HG03108 (cell line): Measurements from ENCODE around the gene CPSF4.

Source experiments
- ATAC-seq: cut with Tn5 transposase; IDR thresholded peaks from one replicate; pipeline ENCODE4 v1.9.1; 2021; ENCODE audit warnings: moderate library complexity; ENCODE audit not compliant: unreplicated experiment

Gene CPSF4

DNA sequence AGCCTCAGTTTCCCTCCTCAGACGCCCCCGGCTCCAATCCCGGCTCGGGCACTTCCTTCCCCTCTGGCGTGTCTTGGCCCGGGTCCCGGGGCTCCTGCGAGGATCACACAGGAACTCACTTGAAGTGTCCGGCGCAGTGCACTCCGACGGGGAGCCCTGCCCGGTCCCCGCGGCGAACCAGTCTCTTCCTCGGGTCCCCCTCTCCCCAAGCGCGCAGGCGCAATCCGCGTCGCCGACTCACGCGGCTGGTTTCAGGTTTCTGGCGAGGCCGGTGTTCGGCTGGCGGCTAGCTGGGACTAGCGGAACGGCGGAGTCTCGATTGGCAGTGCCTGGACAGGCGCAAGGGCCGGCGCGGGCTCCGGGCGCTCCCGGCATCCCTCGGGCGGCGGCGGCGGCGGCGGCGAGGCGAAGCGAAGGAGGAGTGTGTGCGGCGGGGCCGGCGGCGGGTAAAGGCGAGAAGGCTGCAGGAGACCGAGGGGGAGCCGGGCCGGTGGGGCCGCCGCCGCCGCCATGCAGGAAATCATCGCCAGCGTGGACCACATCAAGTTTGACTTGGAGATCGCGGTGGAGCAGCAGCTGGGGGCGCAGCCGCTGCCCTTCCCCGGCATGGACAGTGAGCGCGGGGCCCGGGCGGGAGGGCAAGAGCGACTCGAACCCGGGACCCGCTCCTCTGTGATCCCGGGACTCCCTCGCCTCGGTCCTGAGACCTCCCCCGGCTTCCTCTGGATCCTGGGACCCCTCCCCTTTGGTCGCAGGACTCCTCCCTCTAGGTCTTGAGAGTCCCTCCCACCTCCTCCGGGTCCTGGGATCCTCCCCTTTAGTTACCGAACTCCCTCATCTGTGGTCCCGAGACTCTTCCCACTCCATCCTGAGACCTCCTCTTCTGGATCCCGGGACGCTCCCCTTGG is at the start of gene CPSF4, which contains the start of gene PTCD1:
TSS of gene CPSF4 (plus strand) at position 371 of the 908 bp plus-strand sequence. CDS start at position 511, 140 bp downstream.
TSS of gene PTCD1 (minus strand) at position 226 of the 908 bp plus-strand sequence. CDS start 3,556 bp downstream, outside the sequence.
- peak; percentile 91 for ATAC-seq

DNA sequence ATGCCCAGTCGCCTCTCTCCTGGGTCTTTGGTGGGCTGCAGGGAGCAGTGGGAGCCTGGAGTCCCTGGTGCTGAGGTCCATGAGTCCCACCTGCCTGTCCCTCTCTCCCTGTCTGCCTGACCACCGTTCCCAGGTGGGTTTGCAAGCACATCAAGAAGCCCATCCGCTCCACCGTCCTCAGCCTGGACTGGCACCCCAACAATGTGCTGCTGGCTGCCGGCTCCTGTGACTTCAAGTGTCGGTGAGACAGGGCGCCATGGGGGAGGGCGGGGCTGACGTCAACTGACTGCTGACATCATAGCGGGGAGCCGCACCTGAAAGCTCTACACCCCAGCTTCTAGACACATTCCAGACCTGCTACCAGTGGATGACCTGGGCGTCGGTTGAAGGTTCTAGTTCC is 49.0 kb upstream of the CPSF4 start:
- no peak for ATAC-seq

GRCh38 chr7:99390941-99391602 is 47.7 kb upstream of the CPSF4 start:
- ATAC-seq = no peak

DNA sequence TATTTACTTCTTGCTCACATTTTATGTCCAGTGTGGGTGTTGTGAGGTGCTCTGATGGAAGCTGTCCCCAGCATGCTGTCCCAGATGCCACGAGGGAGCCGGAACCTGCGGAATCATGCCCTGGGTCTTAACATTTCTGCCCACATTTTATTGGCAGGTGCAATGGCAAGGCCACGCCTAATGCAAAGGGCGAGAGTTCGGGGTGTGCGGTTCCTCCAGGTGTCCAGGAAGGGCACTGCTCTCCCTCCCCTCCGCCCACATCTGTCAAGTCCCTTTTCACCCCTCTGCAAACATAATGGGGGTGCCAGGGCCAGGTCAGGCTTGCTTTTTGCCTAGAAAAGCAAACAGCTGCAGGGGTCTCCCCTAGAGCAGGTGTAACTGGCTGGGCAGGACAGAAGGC is 46.7 kb upstream of the CPSF4 start:
- ATAC-seq = no peak

GRCh38 chr7:99392659-99393354 is 45.9 kb upstream of the CPSF4 start:
- no peak for ATAC-seq

- ATAC-seq = no peak
Observed at GRCh38 chr7:99393355-99394187, 45.2 kb upstream of the CPSF4 start.

DNA sequence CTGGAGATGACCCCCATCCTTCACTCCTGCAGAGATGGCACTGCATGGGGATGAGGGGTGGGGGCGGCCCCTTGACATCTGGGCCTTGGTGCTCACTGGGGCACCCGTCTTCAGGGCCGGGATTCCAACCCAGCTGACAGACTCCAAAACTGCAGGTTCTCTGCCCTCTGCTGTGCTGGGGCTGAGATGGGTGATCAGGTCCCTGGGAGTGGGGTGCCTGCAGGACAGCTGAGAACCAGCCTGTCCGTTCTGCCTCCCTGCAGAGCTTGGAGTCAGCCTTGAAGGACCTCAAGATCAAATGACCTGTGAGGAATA is 44.6 kb upstream of the CPSF4 start:
- no peak for ATAC-seq

DNA sequence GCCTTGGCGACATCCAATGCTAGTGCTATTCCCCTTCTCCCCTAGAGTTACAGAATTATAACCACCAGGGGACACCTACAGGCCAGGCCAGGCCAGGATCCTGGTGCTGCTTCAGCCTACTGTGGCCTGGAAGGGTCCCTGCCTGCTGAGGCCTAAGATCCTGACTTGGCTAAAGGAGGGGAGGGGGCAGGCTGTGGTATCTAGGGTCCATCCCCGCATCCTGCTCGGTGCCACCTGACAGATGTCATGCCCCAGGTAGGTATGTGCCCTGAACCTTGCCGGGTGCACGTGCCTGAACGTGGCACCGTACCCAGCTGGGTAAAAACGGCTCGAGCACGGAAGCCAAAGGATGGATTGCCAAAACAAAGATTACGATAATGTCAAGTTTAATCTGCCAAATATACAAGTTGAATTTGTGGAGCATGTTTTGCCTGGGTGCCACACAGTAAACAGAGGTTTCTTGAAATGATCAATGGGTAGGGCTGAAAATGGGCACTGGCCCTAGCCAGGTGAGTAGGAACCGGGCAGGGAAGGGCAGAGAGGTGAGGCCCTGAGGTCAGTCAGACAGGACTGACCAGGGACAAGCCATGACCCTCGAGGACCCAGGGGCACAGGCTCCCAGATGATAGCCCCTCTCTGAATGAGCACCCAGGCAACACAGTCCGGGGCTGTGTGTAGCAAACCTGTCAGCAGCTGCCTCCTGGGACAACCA is 43.0 kb upstream of the CPSF4 start:
- no peak for ATAC-seq

DNA sequence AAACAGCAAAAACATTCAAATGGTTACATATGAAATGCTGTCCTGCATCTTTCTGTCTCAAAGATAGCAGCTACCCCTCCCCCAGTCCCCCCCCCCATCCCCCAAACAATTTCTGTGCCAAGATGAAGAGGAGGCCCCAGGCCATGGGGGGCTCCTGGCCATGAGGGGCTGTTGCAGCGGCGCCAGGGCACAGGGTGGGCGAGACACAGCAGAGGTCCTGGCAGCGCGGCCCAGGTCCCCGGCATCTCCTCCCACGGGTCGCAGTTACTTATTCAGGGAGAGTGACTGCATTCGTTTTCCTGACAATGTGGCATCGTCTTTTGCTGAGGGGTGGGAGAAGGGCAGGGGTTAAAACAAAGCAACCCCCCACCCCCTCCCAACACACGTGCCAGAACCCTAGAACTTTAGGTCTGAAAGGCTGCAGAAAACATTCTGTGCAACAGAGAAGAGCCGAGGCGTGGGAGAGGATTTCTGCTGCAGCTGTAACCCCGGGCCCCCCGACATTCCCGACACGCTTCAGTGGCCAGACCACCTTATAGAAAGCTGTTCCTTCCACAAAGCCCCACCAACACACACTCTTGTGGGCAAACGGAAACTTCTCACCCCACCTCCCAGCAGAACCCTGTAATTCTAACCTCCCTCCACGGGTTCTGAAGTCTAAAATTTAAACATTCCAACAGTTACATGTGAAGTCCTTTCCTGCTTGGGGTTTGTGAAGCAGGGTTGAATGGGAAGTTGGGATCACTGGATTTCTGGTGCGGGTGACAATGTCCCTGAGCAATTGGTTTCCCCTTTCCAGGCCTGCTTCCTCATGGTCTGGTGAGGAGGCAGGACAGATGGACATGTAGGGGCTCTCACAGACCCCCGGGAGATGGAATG is 42.1 kb upstream of the CPSF4 start:
- ATAC-seq = no peak

DNA sequence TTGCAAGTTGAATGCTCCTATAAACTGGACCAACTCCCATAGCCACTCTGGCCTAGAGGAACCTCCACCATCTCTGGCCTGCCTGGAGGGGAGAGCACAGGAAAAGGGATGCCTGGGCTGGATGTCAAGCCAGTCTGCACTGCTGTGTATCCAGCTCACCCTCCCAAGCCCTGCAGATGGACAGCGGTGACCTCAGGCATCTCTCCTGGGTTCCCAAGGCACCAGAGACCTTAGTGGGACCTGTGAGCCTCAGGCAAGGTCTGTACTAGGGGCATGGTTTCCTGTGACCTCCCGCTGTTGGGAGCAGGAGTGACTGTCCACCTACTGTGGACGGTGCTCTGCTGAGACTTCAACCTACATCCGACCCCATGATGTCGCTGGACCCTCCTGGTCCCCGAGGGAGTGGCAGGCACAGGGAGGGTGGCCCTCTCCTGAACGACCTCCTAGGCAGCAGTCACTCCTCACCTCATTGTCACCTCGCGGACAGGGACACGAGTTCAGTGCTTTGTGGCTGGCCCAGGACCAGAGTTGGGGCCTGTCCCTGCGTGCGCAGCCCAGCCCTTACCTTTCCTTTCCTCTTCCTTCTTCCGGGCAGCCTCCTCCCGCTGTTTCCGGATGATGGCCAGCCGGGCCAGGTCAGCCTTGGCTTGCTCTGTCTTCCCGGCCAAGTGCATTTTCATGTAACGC is 41.3 kb upstream of the CPSF4 start:
- ATAC-seq = no peak

DNA sequence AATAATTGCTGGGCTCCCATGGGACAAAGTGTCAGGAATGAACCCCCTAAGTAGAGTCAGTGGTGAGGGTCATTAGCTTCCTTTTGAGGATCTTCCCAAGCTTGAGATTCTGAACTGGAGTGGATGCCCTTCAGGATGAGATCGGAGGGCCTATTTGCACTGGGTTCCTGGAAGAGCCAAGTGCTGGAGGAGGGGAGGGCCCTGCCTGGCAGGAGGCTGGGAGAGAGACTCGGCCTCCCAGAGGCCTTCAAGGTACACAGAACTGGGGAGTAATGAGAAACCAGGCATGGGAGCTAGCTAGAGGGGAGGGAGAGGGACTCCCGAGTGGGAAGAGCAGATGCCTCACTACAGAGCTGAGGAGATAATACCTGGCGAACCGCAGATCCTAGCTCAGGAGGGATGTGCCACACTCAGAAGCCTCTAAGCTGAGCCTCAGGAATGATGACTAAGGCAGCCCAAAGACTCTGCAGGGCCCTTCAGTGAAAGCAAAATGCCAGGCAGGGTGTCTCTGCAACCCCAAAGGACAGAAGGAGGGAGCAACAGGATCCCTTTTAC is 39.8 kb upstream of the CPSF4 start:
- ATAC-seq = no peak

- ATAC-seq = no peak
Observed at GRCh38 chr7:99399597-99399996, 39.1 kb upstream of the CPSF4 start.

DNA sequence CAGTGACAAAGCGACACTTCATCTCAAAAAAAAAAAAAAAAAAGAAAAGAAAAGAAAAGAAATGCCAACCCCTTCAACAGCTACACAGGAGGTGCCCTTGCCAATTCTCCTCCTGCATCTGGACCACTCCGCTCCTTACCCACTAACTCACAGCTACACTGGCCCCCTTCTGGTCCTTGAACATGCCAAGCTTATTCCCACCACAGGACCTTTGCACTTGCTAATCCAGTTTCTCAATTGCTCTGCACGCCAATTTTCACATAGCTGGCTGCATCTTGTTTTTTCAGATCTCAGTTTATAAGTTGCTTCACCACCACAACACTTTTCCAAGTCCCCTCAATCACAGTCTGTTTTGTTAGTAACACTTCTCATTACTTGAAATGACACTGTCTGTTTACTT is 35.9 kb upstream of the CPSF4 start:
- ATAC-seq = no peak

- no peak for ATAC-seq
Observed at GRCh38 chr7:99403764-99404163, 35.0 kb upstream of the CPSF4 start.

GRCh38 chr7:99404235-99404976 is 34.3 kb upstream of the CPSF4 start:
- ATAC-seq = no peak

GRCh38 chr7:99404977-99405320 is 33.8 kb upstream of the CPSF4 start:
- ATAC-seq = no peak

DNA sequence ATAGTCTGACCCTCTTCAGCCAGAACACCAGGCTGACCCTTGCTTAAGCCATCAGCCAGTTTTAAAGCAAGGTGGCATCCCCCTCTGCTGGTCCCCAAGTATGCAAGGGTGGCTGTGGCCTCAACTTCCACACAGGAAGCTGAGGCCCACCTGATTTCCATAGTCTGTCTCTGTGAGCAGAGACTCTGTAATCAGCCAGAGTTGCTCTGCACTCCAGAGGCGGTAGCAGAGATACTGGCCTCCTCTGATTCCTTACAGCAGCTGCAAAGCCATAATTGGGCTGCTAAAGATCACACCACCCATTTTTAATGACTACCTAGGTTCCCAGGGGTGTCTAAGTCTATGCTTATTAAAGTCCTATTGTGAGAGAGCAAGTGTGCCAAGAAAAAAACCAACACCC is 32.2 kb upstream of the CPSF4 start:
- ATAC-seq = no peak
